GM12875 (cell line): ENCODE measurements around the gene KCTD4.

Experiments used
- H3K4me3 ChIP-seq: one replicate; pipeline ENCODE4 v1.5.1; 2011; ENCODE audit warnings: low read depth, low read length, control low read depth
- TF ChIP-seq, protein P1 (sequence below): IDR thresholded peaks from 2 replicates; pipeline ENCODE4 v1.5.1; 2011; ENCODE audit warnings: low read depth, mild to moderate bottlenecking, control low read depth, inconsistent platforms, low read length, moderate library complexity, borderline replicate concordance; ENCODE audit not compliant: insufficient read depth

Gene KCTD4

DNA sequence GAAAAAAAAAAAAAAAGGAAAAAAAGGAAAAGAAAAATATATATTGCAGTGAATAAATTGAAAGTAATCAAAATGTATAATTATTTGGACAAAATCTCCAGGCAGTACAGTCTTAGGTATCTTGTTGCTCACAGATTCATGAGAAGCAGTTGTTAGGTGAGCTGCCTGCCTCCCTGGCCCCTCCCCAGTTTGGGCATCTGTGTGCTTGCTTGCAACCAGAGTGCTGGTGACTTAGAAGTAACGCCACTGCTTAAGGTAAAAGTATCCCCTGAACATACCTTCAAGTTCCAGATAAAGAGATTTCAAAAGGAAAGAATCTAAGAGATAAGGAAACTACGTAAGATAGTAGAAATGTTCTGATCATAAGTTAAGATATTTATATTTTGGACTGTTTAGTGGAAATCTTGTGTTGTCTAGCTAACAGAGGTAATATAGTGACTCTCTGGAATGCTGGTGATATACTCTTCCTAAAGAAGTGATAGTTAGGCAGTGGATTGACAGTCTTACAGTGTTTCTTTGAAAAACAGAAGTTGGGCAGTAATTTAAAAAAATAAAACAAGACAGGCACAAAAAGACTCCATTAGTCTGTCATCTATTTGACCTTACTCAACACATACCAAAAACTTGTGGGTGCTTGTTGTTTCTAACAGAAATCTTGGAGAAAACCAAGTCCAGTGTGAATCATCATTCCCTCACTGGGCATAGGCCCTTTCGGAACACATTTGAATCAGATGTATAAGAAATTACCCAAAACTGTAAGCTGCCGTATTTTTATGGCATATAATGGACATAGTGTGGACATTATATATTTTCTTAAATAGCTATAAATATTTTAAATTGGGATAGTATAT is 38.3 kb upstream of the KCTD4 start:
- no peak overlapping the region for H3K4me3 ChIP-seq
- TF ChIP-seq, protein P1, sequence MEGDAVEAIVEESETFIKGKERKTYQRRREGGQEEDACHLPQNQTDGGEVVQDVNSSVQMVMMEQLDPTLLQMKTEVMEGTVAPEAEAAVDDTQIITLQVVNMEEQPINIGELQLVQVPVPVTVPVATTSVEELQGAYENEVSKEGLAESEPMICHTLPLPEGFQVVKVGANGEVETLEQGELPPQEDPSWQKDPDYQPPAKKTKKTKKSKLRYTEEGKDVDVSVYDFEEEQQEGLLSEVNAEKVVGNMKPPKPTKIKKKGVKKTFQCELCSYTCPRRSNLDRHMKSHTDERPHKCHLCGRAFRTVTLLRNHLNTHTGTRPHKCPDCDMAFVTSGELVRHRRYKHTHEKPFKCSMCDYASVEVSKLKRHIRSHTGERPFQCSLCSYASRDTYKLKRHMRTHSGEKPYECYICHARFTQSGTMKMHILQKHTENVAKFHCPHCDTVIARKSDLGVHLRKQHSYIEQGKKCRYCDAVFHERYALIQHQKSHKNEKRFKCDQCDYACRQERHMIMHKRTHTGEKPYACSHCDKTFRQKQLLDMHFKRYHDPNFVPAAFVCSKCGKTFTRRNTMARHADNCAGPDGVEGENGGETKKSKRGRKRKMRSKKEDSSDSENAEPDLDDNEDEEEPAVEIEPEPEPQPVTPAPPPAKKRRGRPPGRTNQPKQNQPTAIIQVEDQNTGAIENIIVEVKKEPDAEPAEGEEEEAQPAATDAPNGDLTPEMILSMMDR: no peak

DNA sequence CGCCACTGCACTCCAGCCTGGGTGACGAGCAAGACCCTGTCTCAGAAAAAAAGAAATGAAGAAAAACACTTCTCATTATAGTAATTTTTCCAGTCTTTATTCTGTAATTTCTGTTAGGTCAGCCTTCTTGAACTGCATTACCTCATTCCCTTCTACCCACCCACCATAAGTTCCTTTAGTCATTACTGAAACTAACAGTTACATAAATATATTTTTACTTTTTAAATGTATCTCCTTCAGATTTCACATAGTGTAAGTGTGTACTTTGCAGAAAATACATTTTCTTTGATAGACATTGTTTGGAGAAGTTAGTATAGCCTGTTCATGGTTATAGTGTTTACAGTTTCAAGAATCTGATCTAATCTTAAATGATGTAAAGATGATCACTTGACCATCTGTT is 31.7 kb upstream of the KCTD4 start:
- H3K4me3 ChIP-seq: no peak overlapping the region
- TF ChIP-seq, protein P1: no peak

DNA sequence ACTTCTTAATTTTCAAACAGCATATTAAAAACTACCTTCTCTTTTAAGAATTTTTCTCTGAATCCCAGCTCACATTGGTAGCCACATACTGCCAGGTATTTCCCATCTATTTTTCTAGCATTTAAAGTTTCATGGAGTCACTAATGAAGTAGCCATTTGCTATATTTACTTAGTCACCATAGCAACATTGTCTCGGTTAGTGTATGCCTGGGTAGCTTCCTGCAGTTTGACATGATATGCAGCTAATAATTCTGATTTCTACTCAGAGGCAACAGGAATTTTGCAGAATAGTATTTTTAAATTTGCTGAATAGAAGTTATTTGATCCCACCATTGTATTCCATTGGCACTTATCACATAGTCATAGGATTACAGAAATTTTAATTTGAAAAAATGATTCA is 30.9 kb upstream of the KCTD4 start:
- TF ChIP-seq, protein P1: no peak
- no peak overlapping the region for H3K4me3 ChIP-seq

DNA sequence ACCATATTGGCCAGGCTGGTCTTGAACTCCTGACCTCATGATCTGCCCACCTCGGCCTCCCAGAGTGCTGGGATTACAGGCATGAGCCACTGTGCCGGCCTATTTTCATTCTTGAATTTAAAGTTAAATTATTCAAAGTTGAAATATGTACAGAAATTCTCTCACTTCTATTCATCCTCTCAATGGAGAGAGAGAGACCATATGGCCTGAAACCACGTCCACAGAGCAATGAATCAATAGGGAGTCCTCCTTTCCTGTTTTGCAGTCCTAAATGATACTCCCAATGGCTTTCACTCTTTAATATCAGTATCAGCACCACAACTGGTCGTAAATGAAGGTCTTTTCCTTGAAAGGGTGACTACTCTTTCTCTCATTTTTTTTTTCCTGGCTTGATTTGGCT is 30.5 kb upstream of the KCTD4 start:
- TF ChIP-seq, protein P1: no peak
- H3K4me3 ChIP-seq: no peak overlapping the region

DNA sequence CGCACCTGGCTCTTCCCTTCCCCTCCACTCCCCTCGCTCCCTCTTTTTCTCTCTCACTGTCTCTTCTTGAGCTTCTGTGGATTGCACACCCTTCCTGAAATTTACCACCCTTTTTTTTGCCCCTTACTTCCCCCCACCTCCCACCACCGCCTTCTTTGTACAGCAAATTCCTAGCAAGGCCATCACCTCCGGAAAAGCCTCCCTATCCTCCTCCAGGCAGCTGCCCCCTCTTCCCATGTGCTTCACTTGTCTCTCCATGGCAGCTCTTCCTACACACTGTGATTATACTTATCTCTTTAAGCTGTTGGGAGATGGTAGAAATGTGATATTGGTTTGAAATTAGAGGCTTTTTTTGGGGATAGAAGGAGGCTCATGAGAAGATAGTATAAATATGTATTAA is 28.3 kb upstream of the KCTD4 start:
- TF ChIP-seq, protein P1: no peak
- H3K4me3 ChIP-seq: no peak overlapping the region

DNA sequence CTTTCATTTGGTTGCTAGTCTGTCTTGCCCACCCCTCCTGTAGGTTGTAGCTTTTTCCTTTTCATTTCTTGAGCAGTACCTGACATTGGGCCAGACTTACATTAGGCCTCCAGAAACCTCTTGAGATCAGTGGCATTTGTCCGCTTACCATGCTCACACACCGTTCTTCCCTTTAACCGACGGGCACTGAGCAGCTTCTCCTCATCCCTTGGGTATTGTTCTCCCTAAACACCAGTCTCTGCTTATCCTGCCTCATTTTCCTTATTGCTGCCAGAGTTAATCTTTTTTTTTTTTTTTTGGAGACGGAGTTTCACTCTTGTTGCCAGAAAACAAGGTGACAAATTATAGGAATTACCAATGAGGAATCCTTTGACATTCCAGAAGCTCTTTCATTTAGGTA is 27.2 kb upstream of the KCTD4 start:
- TF ChIP-seq, protein P1: no peak
- no peak overlapping the region for H3K4me3 ChIP-seq

DNA sequence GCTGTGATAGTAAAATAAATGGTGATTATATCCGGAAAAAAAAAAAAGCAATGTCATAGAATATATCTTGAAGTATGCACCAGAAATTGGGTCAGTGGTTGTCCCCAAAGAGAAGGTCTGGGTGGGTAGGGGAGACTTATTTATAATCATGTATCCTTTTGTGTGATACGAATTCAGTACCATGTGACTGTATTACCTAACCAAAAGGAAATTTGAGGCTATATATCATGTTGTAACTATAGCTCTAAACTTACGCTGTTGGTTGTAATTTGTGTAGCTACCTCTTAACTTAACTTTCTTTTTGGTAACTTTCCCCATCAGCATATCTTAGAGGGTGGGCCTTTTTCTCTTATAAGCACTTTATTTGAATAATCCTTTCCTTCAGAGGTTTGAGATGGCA is 25.2 kb upstream of the KCTD4 start:
- no peak overlapping the region for H3K4me3 ChIP-seq
- TF ChIP-seq, protein P1: no peak
